22Rv1 (cell line): ENCODE data around the gene EIF4G3.

ENCODE experiments used
- H3K27ac ChIP-seq: fragments of 450-650 bp; 2 replicates; pipeline ENCODE4 v1.5.1; 2017
- CTCF ChIP-seq: fragments of 450-650 bp; IDR thresholded peaks from 2 replicates; pipeline ENCODE4 v1.5.1; 2017; ENCODE audit warnings: mild to moderate bottlenecking
- ZFX ChIP-seq: fragments of 450-650 bp; IDR thresholded peaks from 2 replicates; pipeline ENCODE4 v1.6.1; 2017; ENCODE audit warnings: antibody characterized with exemption, borderline replicate concordance

EIF4G3 gene

DNA sequence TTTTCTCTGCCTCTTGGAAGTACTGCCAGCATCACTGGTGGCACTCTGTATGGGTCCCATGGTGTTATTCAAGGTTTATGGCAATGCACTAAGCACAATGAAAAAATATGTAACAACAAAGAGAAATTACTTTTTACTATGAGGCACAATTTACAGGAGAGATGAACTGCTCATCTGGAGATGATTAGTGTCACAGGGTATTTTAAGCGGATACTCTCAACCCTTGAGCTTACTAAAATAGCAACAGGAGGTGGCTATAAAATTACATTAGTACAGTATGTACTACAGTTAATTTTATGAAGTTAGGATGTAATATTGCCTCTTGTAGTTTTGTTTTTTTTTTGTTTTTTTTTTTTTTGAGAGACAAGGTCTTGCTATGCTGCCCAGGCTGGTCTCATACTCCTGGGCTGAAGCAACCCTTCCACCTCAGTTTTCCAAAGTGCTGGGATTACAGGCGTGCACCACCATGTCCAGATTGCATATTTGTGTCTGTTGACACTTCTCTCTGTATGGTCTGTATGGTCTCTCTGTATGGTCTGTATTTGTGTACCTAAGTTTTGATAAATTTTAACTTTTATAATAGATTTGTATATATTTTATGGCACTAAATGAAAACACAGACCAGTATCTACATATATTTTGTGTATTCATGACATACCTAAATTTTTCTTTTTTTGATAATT is 214.0 kb downstream of the EIF4G3 start:
- H3K27ac ChIP-seq = peak overlapping the region; percentile 14
- TF ChIP-seq CTCF (no peak), ZFX (no peak)

DNA sequence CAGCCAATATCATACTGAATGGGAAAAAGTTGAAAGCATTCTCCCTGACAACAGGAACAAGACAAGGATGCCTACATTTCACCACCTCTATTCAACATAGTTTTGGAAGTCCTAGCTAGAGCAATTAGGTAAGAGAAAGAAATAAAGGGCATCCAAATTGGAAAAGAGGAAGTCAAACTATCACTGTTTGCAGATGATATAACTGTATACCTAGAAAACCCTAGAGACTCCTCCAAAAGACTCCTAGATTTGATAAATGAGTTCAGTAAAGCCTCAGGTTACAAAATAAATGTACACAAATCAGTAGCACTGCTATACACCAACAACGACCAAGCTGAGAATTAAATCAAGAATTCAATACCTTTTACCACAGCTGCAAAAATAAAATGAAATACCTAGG is 218.3 kb downstream of the EIF4G3 start:
- no peak for TF ChIP-seq ZFX
- no peak overlapping the region for H3K27ac ChIP-seq

- no peak overlapping the region for H3K27ac ChIP-seq
- TF ChIP-seq ZFX (no peak), CTCF (no peak)
Observed at GRCh38 chr1:20956272-20956671, 220.4 kb downstream of the EIF4G3 start.

- TF ChIP-seq CTCF = no peak
- TF ChIP-seq ZFX = no peak
Observed at GRCh38 chr1:20950679-20951078, 226.0 kb downstream of the EIF4G3 start.

GRCh38 chr1:20949871-20950590 is 226.7 kb downstream of the EIF4G3 start:
- H3K27ac ChIP-seq = no peak overlapping the region
- no peak for TF ChIP-seq ZFX
- no peak for TF ChIP-seq CTCF

More at GRCh38 chr1:20950679-20951078, 226.0 kb downstream of the EIF4G3 start:
- H3K27ac ChIP-seq = no peak overlapping the region

DNA sequence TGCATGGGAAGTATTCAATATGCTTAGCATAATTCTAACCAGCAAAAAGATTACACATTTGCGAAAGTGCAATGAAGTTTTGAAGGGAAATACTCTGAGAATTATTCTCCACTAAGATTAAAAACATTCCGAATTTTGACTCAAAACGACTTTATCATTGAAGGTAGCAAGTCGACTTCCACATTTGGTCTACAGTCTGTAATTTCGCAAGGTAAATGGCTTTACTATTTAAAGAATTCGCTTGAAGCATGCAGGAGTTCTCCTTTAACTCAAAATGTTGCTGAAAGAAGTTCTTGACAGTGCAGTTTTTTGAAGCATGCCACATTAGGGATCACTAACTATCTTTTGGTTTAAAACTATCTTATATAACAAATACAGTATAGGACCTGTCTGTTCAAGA is 228.6 kb downstream of the EIF4G3 start:
- H3K27ac ChIP-seq = no peak overlapping the region
- TF ChIP-seq CTCF = no peak
- no peak for TF ChIP-seq ZFX

- H3K27ac ChIP-seq = no peak overlapping the region
- TF ChIP-seq ZFX (no peak), CTCF (no peak)
Observed at GRCh38 chr1:20947409-20947808, 229.3 kb downstream of the EIF4G3 start.

DNA sequence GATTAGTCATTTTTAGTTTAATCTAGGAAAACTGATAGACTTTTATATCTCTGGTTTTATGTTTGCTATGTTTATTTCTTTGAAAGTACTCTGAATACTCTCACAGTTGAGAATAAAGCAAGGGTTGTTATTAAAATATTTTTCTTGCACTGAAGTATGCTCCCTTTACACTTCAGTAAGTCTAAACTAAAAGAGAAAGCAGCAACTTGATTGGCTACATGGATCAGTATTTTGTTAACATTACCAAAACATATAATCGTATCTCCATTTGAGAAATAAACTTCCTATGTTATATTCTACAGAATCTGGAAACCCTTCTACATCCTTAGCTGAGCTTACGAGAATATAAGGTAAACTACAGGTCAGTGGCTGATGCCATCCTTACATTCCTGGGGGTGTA is 240.1 kb downstream of the EIF4G3 start:
- no peak overlapping the region for H3K27ac ChIP-seq
- TF ChIP-seq ZFX = no peak
